OCI-LY1 (cell line): ENCODE measurements around the gene N4BP3.

Experiments
- EZH2 ChIP-seq: fragments of 200-600 bp; sonication (generic), shearing (Covaris generic); IDR thresholded peaks from 2 replicates; pipeline ENCODE4 v1.8.0; 2017; ENCODE audit warnings: borderline replicate concordance, mixed run types, mild to moderate bottlenecking, antibody characterized with exemption, low read length, moderate library complexity, mixed read lengths
- TF ChIP-seq, protein P1 (sequence below): fragments of 200-600 bp; sonication (generic), shearing (Covaris generic); IDR thresholded peaks from 2 replicates; pipeline ENCODE4 v1.5.1; 2017; ENCODE audit warnings: mild to moderate bottlenecking, antibody characterized with exemption, low read length, moderate library complexity, mixed read lengths

DNA sequence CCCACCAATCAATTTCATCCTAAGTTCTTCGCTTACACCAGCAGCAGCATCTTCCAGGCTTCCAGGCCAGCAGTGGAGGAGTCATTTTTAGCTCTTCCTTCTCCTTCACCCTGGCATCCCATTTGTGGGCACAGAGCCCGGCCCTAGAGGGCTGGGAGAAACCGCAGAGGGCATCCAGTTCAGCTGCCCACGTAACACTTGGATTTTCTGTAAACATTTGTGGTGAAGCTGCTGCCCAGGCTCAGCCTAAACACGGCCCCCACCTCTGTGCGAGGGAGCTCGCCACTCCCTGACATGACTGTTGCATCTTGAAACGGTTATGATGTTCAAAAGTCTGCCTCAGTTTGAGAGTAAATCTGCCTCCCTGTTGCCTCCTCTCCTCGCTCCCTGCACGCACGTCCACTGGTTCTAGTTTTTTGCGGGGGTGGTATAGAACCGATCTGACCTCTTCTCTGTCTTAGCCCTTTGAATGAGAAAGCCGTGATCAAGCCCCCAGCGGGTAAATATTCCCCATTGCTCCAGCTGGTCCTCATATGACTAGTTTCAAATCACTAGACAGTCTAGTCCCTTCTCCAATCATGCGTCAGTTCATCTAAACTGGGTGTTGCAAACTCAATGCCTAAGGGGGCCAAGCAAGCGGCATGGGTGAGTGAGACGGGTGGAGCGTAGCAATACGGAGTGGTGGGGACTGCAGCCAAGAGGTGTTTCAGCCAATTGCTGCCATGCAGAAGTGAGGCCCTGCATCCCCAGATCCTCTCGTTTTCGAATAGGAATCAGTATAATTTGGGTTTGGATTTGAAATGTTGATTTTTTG is 34.9 kb upstream of the N4BP3 start:
- TF ChIP-seq, protein P1, sequence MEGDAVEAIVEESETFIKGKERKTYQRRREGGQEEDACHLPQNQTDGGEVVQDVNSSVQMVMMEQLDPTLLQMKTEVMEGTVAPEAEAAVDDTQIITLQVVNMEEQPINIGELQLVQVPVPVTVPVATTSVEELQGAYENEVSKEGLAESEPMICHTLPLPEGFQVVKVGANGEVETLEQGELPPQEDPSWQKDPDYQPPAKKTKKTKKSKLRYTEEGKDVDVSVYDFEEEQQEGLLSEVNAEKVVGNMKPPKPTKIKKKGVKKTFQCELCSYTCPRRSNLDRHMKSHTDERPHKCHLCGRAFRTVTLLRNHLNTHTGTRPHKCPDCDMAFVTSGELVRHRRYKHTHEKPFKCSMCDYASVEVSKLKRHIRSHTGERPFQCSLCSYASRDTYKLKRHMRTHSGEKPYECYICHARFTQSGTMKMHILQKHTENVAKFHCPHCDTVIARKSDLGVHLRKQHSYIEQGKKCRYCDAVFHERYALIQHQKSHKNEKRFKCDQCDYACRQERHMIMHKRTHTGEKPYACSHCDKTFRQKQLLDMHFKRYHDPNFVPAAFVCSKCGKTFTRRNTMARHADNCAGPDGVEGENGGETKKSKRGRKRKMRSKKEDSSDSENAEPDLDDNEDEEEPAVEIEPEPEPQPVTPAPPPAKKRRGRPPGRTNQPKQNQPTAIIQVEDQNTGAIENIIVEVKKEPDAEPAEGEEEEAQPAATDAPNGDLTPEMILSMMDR, result no peak
- no peak for TF ChIP-seq EZH2
